PFSK-1 (cell line): ENCODE data around the gene WDR64.

Source experiments
- FOXP2 ChIP-seq: optimal IDR thresholded peaks from 2 replicates; pipeline ENCODE3; 2011; ENCODE audit warnings: borderline replicate concordance, control low read depth, inconsistent platforms; ENCODE audit not compliant: insufficient read depth; ENCODE audit errors: extremely low read length, extremely low read depth
- POLR2AphosphoS5 ChIP-seq: IDR thresholded peaks from 2 replicates; pipeline ENCODE4 v1.6.1; 2012; ENCODE audit warnings: low read depth, mild to moderate bottlenecking, control low read depth, low read length, moderate library complexity
- SIN3A ChIP-seq: IDR thresholded peaks from 2 replicates; pipeline ENCODE4 v1.6.1; 2012; ENCODE audit warnings: mild to moderate bottlenecking, low read length, moderate library complexity, borderline replicate concordance; ENCODE audit not compliant: insufficient read depth
- TAF1 ChIP-seq: IDR thresholded peaks from 2 replicates; pipeline ENCODE4 v1.6.1; 2012; ENCODE audit warnings: low read length, control low read depth, borderline replicate concordance; ENCODE audit not compliant: insufficient read depth
- TF ChIP-seq, protein P1 (sequence below), 2 experiments: IDR thresholded peaks; 2 replicates each; pipeline versions ENCODE4 v1.6.1 to v1.8.0; 2011 to 2012; ENCODE audit warnings: low read depth in 2 of 2, low read length in 2 of 2, control low read depth in 1 of 2, inconsistent platforms in 1 of 2, mild to moderate bottlenecking in 1 of 2, moderate library complexity in 1 of 2; ENCODE audit not compliant: insufficient read depth in 1 of 2

DNA sequence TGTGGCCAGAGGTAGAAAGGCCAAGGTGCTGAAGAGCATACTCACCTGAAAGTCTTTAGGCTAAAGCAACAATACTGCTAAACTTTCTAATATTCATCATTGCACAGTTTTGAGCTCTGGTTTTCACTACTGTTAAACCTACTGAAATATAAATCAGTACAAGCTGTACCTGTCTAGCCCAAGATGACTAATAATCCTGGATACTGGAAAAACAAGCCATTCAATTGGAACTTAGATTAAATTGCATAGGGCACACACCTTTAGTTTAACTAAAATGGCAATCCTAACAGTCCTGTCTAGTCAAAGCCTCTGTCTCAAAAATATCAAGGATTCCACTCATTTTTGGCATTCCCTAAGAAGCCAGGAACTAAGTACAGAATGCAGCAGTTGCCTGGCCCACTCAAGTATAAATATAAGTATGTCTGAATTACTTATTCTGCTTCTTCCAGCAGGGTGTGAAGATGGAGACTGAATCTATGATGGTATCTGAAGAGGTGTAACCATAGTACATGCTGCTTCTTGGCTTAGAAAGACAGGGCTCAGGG, 15.0 kb upstream of the WDR64 start:
- TF ChIP-seq, protein P1, sequence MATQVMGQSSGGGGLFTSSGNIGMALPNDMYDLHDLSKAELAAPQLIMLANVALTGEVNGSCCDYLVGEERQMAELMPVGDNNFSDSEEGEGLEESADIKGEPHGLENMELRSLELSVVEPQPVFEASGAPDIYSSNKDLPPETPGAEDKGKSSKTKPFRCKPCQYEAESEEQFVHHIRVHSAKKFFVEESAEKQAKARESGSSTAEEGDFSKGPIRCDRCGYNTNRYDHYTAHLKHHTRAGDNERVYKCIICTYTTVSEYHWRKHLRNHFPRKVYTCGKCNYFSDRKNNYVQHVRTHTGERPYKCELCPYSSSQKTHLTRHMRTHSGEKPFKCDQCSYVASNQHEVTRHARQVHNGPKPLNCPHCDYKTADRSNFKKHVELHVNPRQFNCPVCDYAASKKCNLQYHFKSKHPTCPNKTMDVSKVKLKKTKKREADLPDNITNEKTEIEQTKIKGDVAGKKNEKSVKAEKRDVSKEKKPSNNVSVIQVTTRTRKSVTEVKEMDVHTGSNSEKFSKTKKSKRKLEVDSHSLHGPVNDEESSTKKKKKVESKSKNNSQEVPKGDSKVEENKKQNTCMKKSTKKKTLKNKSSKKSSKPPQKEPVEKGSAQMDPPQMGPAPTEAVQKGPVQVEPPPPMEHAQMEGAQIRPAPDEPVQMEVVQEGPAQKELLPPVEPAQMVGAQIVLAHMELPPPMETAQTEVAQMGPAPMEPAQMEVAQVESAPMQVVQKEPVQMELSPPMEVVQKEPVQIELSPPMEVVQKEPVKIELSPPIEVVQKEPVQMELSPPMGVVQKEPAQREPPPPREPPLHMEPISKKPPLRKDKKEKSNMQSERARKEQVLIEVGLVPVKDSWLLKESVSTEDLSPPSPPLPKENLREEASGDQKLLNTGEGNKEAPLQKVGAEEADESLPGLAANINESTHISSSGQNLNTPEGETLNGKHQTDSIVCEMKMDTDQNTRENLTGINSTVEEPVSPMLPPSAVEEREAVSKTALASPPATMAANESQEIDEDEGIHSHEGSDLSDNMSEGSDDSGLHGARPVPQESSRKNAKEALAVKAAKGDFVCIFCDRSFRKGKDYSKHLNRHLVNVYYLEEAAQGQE (IDR thresholded peaks at IDR 0.05; ENCODE audit: insufficient read depth in 1 of 2, low read depth in 2 of 2, low read length in 2 of 2): no peak
- no peak for TF ChIP-seq POLR2AphosphoS5
- no peak for TF ChIP-seq SIN3A
- no peak for TF ChIP-seq TAF1
- TF ChIP-seq FOXP2: no peak
